K562 (cell line): ENCODE measurements around the gene ADI1. TPM values are rescaled to one million over a fixed set of nuclear protein-coding genes. Genes with fewer than 3 reads are reported as not detected.

Experiments used
- EP300 ChIP-seq: IDR thresholded peaks from 2 replicates; pipeline ENCODE4 v1.6.1; 2012; ENCODE audit warnings: low read length, improper control_type of control experiment
- ESRRA ChIP-seq: fragments of 450-650 bp; IDR thresholded peaks from 2 replicates; pipeline ENCODE4 v1.6.1; 2014; ENCODE audit warnings: low read depth, mild to moderate bottlenecking, moderate library complexity, borderline replicate concordance
- HDGF ChIP-seq: fragments of 450-650 bp; IDR thresholded peaks from 2 replicates; pipeline ENCODE4 v1.6.1; 2016
- MCM7 ChIP-seq, 2 experiments: fragments of 450-650 bp; IDR thresholded peaks; 2 replicates each; pipeline ENCODE4 v1.6.1; 2016 to 2018
- MTF1 ChIP-seq: fragments of 250-450 bp; sonication (Bioruptor Pico); IDR thresholded peaks from 2 replicates; pipeline ENCODE4 v1.9.0; 2021; ENCODE audit warnings: moderate library complexity, mild to moderate bottlenecking, inconsistent platforms, borderline replicate concordance
- MYBL2 ChIP-seq, 2 experiments: fragments of 450-650 bp in 1 of 2; sonication (generic) in 1 of 2; formaldehyde crosslinking in 1 of 2; IDR thresholded peaks; 2 replicates each; pipeline versions ENCODE4 v1.6.1 to v1.8.1; 2017 to 2022; ENCODE audit warnings: borderline replicate concordance in 1 of 2, inconsistent platforms in 1 of 2, low read depth in 1 of 2, mild to moderate bottlenecking in 1 of 2, missing genetic modification reagents in 1 of 2, moderate library complexity in 1 of 2
- NCOA2 ChIP-seq, 2 experiments: fragments of 450-650 bp; IDR thresholded peaks; 2 replicates each; pipeline ENCODE4 v1.6.1; 2018; ENCODE audit warnings: mild to moderate bottlenecking in 2 of 2, moderate library complexity in 1 of 2; ENCODE audit not compliant: partially characterized antibody in 2 of 2
- POLR2AphosphoS5 ChIP-seq: IDR thresholded peaks from 2 replicates; pipeline ENCODE4 v1.6.1; 2011; ENCODE audit warnings: mild to moderate bottlenecking, low read depth, low read length, moderate library complexity; ENCODE audit not compliant: control insufficient read depth, insufficient read depth
- SNRNP70 ChIP-seq: fragments of 200-400 bp; formaldehyde crosslinking; optimal IDR thresholded peaks from 2 replicates; pipeline ENCODE3; 2017; ENCODE audit warnings: low read depth, low read length
- TEAD2 ChIP-seq: fragments of 450-650 bp; IDR thresholded peaks from 2 replicates; pipeline ENCODE4 v1.6.1; 2016; ENCODE audit warnings: missing genetic modification characterization, control low read depth, missing compliant biosample characterization
- XRCC3 ChIP-seq: fragments of 450-650 bp; IDR thresholded peaks from 2 replicates; pipeline ENCODE4 v1.6.1; 2017; ENCODE audit warnings: mild to moderate bottlenecking, moderate library complexity
- ZBTB7A ChIP-seq: IDR thresholded peaks from 2 replicates; pipeline ENCODE4 v1.6.1; 2011; ENCODE audit warnings: low read depth, mild to moderate bottlenecking, low read length, moderate library complexity, borderline replicate concordance; ENCODE audit not compliant: control insufficient read depth
- ZNF384 ChIP-seq: IDR thresholded peaks from 2 replicates; pipeline ENCODE4 v1.6.1; 2012; ENCODE audit warnings: low read depth, low read length, improper control_type of control experiment
- ZNF764 ChIP-seq: fragments of 250-450 bp; sonication (Bioruptor Pico); IDR thresholded peaks from 2 replicates; pipeline ENCODE4 v1.4.0; 2020; ENCODE audit warnings: low read depth, mild to moderate bottlenecking, moderate library complexity
- polyA plus RNA-seq, 8 experiments: library from polyadenylated mRNA; depleted of rRNA in 4 of 8; stranded (reverse) in 5 of 8; unstranded in 3 of 8; fragments of >200 nt; fragmentation: Nextera tagmentation in 2 of 8; fragmentation: Illumina TruSeq in 1 of 8; extraction: Ambion mirVana in 2 of 8; extraction: Trizol in 1 of 8; gene quantifications; 2 replicates each; pipeline versions ENCODE4 v1.2.1 to v1.2.3, GENCODE V29; 2011 to 2014; ENCODE audit warnings: inconsistent platforms in 1 of 8, missing spikeins in 1 of 8
- total RNA-seq, 7 experiments: library from RNA; depleted of rRNA in 6 of 7; stranded (reverse); fragments of >200 nt in 6 of 7; fragmentation: Illumina TruSeq in 2 of 7; extraction: Trizol in 2 of 7; gene quantifications; 2 replicates each; pipeline versions ENCODE4 v1.2.1 to v1.2.3, GENCODE V29; 2011 to 2021; ENCODE audit warnings: low replicate concordance in 1 of 7
- TF ChIP-seq, protein P1 (sequence below), 2 experiments: IDR thresholded peaks; 2 replicates each; pipeline ENCODE4 v1.6.1; 2012; ENCODE audit warnings: improper control_type of control experiment in 2 of 2, low read depth in 2 of 2, low read length in 2 of 2, borderline replicate concordance in 1 of 2
- TF ChIP-seq, protein P2 (sequence below): fragments of 450-650 bp; IDR thresholded peaks from 2 replicates; pipeline ENCODE4 v1.6.1; 2016; ENCODE audit warnings: borderline replicate concordance
- TF ChIP-seq, protein P3 (sequence below): fragments of 250-450 bp; sonication (Bioruptor Pico); IDR thresholded peaks from 2 replicates; pipeline ENCODE4 v1.4.0; 2020; ENCODE audit warnings: mild to moderate bottlenecking, moderate library complexity
- TF ChIP-seq, protein P4 (sequence below): fragments of 450-650 bp; formaldehyde crosslinking; IDR thresholded peaks from 2 replicates; pipeline ENCODE4 v1.4.0; 2020; ENCODE audit warnings: mild to moderate bottlenecking, moderate library complexity
- TF ChIP-seq, protein P5 (sequence below): fragments of 450-650 bp; IDR thresholded peaks from 2 replicates; pipeline ENCODE4 v1.6.1; 2017; ENCODE audit warnings: mild to moderate bottlenecking, moderate library complexity

ADI1 gene
- total and polyA plus RNA-seq, 9 of the 15 experiments (the other 6 are each of a cell fraction or from before 2014, with no cell fraction given): 6.1 to 51.0 (median 27.1) TPM

DNA sequence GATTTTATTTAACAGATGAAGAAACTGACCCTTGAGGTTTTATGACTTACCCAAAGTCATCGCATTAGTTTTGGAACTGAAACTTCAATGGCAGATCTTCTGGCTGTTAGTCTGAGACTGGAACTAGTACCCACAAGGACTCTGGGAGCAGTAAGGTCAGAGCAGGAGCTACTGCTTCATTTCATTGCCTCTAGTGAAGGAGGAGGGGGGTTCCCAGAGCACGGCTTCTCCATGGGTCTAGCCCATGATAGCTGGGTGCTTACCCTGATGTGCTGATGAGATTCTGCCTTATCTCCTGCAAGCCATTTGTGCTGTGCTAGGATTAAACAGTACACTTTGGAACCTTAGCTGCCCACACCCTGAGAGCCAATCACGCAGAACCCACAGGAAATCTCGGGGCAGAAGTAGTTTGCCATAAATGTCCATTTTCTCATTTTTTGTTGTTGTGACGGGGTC lies 44.2 kb upstream of the ADI1 start (continued):
- TF ChIP-seq, protein P1, sequence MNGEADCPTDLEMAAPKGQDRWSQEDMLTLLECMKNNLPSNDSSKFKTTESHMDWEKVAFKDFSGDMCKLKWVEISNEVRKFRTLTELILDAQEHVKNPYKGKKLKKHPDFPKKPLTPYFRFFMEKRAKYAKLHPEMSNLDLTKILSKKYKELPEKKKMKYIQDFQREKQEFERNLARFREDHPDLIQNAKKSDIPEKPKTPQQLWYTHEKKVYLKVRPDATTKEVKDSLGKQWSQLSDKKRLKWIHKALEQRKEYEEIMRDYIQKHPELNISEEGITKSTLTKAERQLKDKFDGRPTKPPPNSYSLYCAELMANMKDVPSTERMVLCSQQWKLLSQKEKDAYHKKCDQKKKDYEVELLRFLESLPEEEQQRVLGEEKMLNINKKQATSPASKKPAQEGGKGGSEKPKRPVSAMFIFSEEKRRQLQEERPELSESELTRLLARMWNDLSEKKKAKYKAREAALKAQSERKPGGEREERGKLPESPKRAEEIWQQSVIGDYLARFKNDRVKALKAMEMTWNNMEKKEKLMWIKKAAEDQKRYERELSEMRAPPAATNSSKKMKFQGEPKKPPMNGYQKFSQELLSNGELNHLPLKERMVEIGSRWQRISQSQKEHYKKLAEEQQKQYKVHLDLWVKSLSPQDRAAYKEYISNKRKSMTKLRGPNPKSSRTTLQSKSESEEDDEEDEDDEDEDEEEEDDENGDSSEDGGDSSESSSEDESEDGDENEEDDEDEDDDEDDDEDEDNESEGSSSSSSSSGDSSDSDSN (IDR thresholded peaks at IDR 0.05; ENCODE audit: borderline replicate concordance in 1 of 2, low read depth in 2 of 2, low read length in 2 of 2): no peak
- 0 out of 2 replicates have a peak, but pooled peaks have one; percentile 27 for TF ChIP-seq EP300
- TF ChIP-seq, protein P2, sequence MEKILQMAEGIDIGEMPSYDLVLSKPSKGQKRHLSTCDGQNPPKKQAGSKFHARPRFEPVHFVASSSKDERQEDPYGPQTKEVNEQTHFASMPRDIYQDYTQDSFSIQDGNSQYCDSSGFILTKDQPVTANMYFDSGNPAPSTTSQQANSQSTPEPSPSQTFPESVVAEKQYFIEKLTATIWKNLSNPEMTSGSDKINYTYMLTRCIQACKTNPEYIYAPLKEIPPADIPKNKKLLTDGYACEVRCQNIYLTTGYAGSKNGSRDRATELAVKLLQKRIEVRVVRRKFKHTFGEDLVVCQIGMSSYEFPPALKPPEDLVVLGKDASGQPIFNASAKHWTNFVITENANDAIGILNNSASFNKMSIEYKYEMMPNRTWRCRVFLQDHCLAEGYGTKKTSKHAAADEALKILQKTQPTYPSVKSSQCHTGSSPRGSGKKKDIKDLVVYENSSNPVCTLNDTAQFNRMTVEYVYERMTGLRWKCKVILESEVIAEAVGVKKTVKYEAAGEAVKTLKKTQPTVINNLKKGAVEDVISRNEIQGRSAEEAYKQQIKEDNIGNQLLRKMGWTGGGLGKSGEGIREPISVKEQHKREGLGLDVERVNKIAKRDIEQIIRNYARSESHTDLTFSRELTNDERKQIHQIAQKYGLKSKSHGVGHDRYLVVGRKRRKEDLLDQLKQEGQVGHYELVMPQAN: no peak
- TF ChIP-seq MTF1 (CRISPR knock-in tag): no peak
- TF ChIP-seq NCOA2 (IDR thresholded peaks at IDR 0.05; ENCODE audit: partially characterized antibody in 2 of 2): no peak
- TF ChIP-seq XRCC3: no peak
- TF ChIP-seq, protein P3, sequence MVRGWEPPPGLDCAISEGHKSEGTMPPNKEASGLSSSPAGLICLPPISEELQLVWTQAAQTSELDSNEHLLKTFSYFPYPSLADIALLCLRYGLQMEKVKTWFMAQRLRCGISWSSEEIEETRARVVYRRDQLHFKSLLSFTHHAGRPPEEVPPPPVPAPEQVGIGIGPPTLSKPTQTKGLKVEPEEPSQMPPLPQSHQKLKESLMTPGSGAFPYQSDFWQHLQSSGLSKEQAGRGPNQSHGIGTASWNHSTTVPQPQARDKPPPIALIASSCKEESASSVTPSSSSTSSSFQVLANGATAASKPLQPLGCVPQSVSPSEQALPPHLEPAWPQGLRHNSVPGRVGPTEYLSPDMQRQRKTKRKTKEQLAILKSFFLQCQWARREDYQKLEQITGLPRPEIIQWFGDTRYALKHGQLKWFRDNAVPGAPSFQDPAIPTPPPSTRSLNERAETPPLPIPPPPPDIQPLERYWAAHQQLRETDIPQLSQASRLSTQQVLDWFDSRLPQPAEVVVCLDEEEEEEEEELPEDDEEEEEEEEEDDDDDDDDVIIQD (CRISPR knock-in tag): no peak
- peak; percentile 56; the same call in 1 of the 2 replicates for TF ChIP-seq POLR2AphosphoS5
- TF ChIP-seq ZNF764 (CRISPR knock-in tag): no peak
- no peak for TF ChIP-seq ZBTB7A
- TF ChIP-seq, protein P4, sequence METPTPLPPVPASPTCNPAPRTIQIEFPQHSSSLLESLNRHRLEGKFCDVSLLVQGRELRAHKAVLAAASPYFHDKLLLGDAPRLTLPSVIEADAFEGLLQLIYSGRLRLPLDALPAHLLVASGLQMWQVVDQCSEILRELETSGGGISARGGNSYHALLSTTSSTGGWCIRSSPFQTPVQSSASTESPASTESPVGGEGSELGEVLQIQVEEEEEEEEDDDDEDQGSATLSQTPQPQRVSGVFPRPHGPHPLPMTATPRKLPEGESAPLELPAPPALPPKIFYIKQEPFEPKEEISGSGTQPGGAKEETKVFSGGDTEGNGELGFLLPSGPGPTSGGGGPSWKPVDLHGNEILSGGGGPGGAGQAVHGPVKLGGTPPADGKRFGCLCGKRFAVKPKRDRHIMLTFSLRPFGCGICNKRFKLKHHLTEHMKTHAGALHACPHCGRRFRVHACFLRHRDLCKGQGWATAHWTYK (CRISPR knock-in tag): no peak
- TF ChIP-seq TEAD2 (tag): no peak
- no peak for TF ChIP-seq SNRNP70
- TF ChIP-seq MYBL2 (IDR thresholded peaks at IDR 0.05; ENCODE audit: low read depth): no peak
- no peak for TF ChIP-seq MYBL2 (CRISPR knock-in tag; IDR thresholded peaks at IDR 0.05; ENCODE audit: borderline replicate concordance)
- no peak for TF ChIP-seq ZNF384
- no peak for TF ChIP-seq HDGF
- TF ChIP-seq ESRRA: no peak
- TF ChIP-seq, protein P5, sequence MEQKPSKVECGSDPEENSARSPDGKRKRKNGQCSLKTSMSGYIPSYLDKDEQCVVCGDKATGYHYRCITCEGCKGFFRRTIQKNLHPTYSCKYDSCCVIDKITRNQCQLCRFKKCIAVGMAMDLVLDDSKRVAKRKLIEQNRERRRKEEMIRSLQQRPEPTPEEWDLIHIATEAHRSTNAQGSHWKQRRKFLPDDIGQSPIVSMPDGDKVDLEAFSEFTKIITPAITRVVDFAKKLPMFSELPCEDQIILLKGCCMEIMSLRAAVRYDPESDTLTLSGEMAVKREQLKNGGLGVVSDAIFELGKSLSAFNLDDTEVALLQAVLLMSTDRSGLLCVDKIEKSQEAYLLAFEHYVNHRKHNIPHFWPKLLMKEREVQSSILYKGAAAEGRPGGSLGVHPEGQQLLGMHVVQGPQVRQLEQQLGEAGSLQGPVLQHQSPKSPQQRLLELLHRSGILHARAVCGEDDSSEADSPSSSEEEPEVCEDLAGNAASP: no peak
- no peak for TF ChIP-seq MCM7 (IDR thresholded peaks at IDR 0.05)
